Brain microvascular endothelial cell (primary cell): ENCODE measurements around the gene KRT78.

Experiments used
- DNase-seq: peaks from one replicate; pipeline ENCODE4 v3.0.0-alpha.2; 2020
- H3K27ac ChIP-seq: fragments of 250-450 bp; sonication (Bioruptor Pico); 2 replicates; pipeline ENCODE4 v1.5.1; 2020; ENCODE audit warnings: mild to moderate bottlenecking, moderate library complexity
- H3K27me3 ChIP-seq: fragments of 250-450 bp; sonication (Bioruptor Pico); replicated peaks from 2 replicates; pipeline ENCODE4 v1.5.1; 2020; ENCODE audit warnings: mild to moderate bottlenecking
- H3K36me3 ChIP-seq: fragments of 250-450 bp; sonication (Bioruptor Pico); replicated peaks from 2 replicates; pipeline ENCODE4 v1.5.1; 2020; ENCODE audit warnings: mild to moderate bottlenecking
- H3K4me3 ChIP-seq: 2 replicates; pipeline ENCODE4 v1.5.1; 2011; ENCODE audit warnings: low read depth, mild to moderate bottlenecking, control low read depth, low read length, moderate library complexity
- CTCF ChIP-seq: IDR thresholded peaks from 2 replicates; pipeline ENCODE4 v1.5.1; 2011; ENCODE audit warnings: low read depth, mild to moderate bottlenecking, moderate library complexity, low read length, control low read depth, inconsistent platforms; ENCODE audit errors: missing control alignments
- in situ Hi-C: cut with HindIII; loops from 2 replicates; pipeline ENCODE4 v1.10.0; 2017; ENCODE audit warnings: low sequenced_read_pairs, low pct_ligation_motif_present

Gene KRT78

GRCh38 chr12:52818388-52818787 lies 30.4 kb downstream of the KRT78 start:
- Histone ChIP-seq H3K36me3 (no peaks in the 10 kb centered on the region), H3K27ac (no peak overlapping the region), H3K27me3 (peaks cover 4% of the 10 kb centered on the region), H3K4me3 (no peak overlapping the region)
- DNase-seq, result no peak
- in situ Hi-C loops, result no loop called here
- no peak for TF ChIP-seq CTCF

- in situ Hi-C loops, result no loop called here
- peaks cover 4% of the 10 kb centered on the region for H3K27me3 ChIP-seq
Measured at GRCh38 chr12:52817699-52818238, 31.0 kb downstream of the KRT78 start.

GRCh38 chr12:52817003-52817698 lies 31.6 kb downstream of the KRT78 start:
- DNase-seq, result no peak
- TF ChIP-seq CTCF, result no peak
- Histone ChIP-seq H3K36me3 (no peaks in the 10 kb centered on the region), H3K27ac (no peak overlapping the region), H3K4me3 (no peak overlapping the region), H3K27me3 (peaks cover 4% of the 10 kb centered on the region)
- in situ Hi-C loops, result no loop called here

More at GRCh38 chr12:52817699-52818238, 31.0 kb downstream of the KRT78 start:
- no peak for DNase-seq
- Histone ChIP-seq H3K36me3 (no peaks in the 10 kb centered on the region), H3K4me3 (no peak overlapping the region), H3K27ac (no peak overlapping the region)
- TF ChIP-seq CTCF, result no peak

GRCh38 chr12:52815676-52816588 lies 32.9 kb downstream of the KRT78 start:
- in situ Hi-C loops, result no loop called here
- H3K27me3 ChIP-seq, result peaks cover 4% of the 10 kb centered on the region
- no peak overlapping the region for H3K27ac ChIP-seq
- TF ChIP-seq CTCF, result no peak
- H3K36me3 ChIP-seq, result no peaks in the 10 kb centered on the region
- DNase-seq, result no peak
- no peak overlapping the region for H3K4me3 ChIP-seq

GRCh38 chr12:52815161-52815560 lies 33.6 kb downstream of the KRT78 start:
- no peak for TF ChIP-seq CTCF
- in situ Hi-C loops, result no loop called here
- DNase-seq, result no peak
- Histone ChIP-seq H3K27ac (no peak overlapping the region), H3K4me3 (no peak overlapping the region), H3K27me3 (peaks cover 4% of the 10 kb centered on the region), H3K36me3 (no peaks in the 10 kb centered on the region)
